OCI-LY7 (cell line): ENCODE results near the gene MAPK11.

Experiments used
- CTCF ChIP-seq: fragments of 200-600 bp; sonication (generic); conservative IDR thresholded peaks from 2 replicates; pipeline ENCODE4 v1.5.1; 2014; ENCODE audit warnings: mild to moderate bottlenecking, antibody characterized with exemption, low read length, moderate library complexity, mixed read lengths
- EZH2phosphoT487 ChIP-seq: fragments of 200-600 bp; sonication (generic); IDR thresholded peaks from 2 replicates; pipeline ENCODE4 v1.6.1; 2018; ENCODE audit warnings: low read depth, borderline replicate concordance, mild to moderate bottlenecking, mixed run types, antibody characterized with exemption, low read length, moderate library complexity, mixed read lengths

GRCh38 chr22:50306753-50307749 lies 36.9 kb upstream of the MAPK11 start, which contains the start of gene PLXNB2:
- no peak for TF ChIP-seq CTCF
- no peak for TF ChIP-seq EZH2phosphoT487
